GM23338 (cell line): ENCODE results near the gene DACH1. TPM values are rescaled to one million over a fixed set of nuclear protein-coding genes. Genes with fewer than 3 reads are reported as not detected.

ENCODE experiments used
- ATAC-seq: fragments of 200-7000 bp; cut with Tn5 transposase; 3 replicates; pipeline ENCODE4 v1.9.1; 2020
- DNase-seq: peaks from one replicate; pipeline ENCODE4 v3.0.0-alpha.2; 2015; ENCODE audit warnings: low spot score
- H2AFZ ChIP-seq: fragments of 200-600 bp; sonication (generic); 2 replicates; pipeline ENCODE4 v1.8.0; 2016; ENCODE audit warnings: antibody characterized with exemption, mild to moderate bottlenecking, moderate library complexity
- H3F3A ChIP-seq: fragments of 200-600 bp; sonication (generic); replicated peaks from 2 replicates; pipeline ENCODE4 v1.8.0; 2017; ENCODE audit warnings: antibody characterized with exemption, mixed run types, low read depth
- H3K27ac ChIP-seq: fragments of 200-600 bp; sonication (generic); 2 replicates; pipeline ENCODE4 v1.6.1; 2016; ENCODE audit warnings: low read depth
- H3K27me3 ChIP-seq: fragments of 200-600 bp; sonication (generic); 2 replicates; pipeline ENCODE4 v1.8.0; 2016; ENCODE audit warnings: mild to moderate bottlenecking, mixed run types, moderate library complexity; ENCODE audit not compliant: insufficient read depth
- H3K36me3 ChIP-seq: fragments of 200-600 bp; sonication (generic); 2 replicates; pipeline ENCODE4 v1.8.0; 2016; ENCODE audit warnings: mild to moderate bottlenecking; ENCODE audit not compliant: insufficient read depth
- H3K4me1 ChIP-seq: fragments of 200-600 bp; sonication (generic); 2 replicates; pipeline ENCODE4 v1.8.0; 2016; ENCODE audit warnings: mild to moderate bottlenecking, moderate library complexity; ENCODE audit not compliant: insufficient read depth
- H3K4me2 ChIP-seq: fragments of 200-600 bp; sonication (generic); 2 replicates; pipeline ENCODE4 v1.7.1; 2017; ENCODE audit warnings: mixed run types
- H3K4me3 ChIP-seq: fragments of 200-600 bp; sonication (generic); 2 replicates; pipeline ENCODE4 v1.6.1; 2016; ENCODE audit warnings: mixed run types
- H3K79me2 ChIP-seq: fragments of 200-600 bp; sonication (generic); replicated peaks from 2 replicates; pipeline ENCODE4 v1.8.0; 2017; ENCODE audit warnings: mild to moderate bottlenecking; ENCODE audit not compliant: insufficient read depth
- H3K9me2 ChIP-seq: fragments of 200-600 bp; sonication (generic); 2 replicates; pipeline ENCODE4 v1.8.0; 2017; ENCODE audit not compliant: insufficient read depth
- H4K20me1 ChIP-seq: fragments of 200-600 bp; sonication (generic); replicated peaks from 2 replicates; pipeline ENCODE4 v1.8.0; 2017; ENCODE audit warnings: mild to moderate bottlenecking; ENCODE audit not compliant: insufficient read depth
- H3K27ac Mint-ChIP-seq: 2 replicates; pipeline ENCODE4 v1.8.0; 2020; ENCODE audit warnings: inconsistent platforms, mild to moderate bottlenecking, moderate library complexity, mixed read lengths
- H3K27me3 Mint-ChIP-seq: 3 replicates; pipeline ENCODE4 v1.8.0; 2022; ENCODE audit warnings: low read depth, mild to moderate bottlenecking, moderate library complexity, mixed read lengths, inconsistent platforms; ENCODE audit not compliant: insufficient read depth, poor library complexity
- H3K36me3 Mint-ChIP-seq: 3 replicates; pipeline ENCODE4 v1.8.0; 2021; ENCODE audit warnings: low read depth, mild to moderate bottlenecking, inconsistent platforms, moderate library complexity, mixed read lengths
- H3K4me1 Mint-ChIP-seq: 3 replicates; pipeline ENCODE4 v1.8.0; 2020; ENCODE audit warnings: mild to moderate bottlenecking, inconsistent platforms, mixed read lengths
- H3K4me3 Mint-ChIP-seq: 3 replicates; pipeline ENCODE4 v1.8.0; 2021; ENCODE audit warnings: moderate library complexity, mild to moderate bottlenecking, inconsistent platforms, mixed read lengths
- H3K9me3 Mint-ChIP-seq: 3 replicates; pipeline ENCODE4 v1.8.0; 2020; ENCODE audit warnings: moderate library complexity, mild to moderate bottlenecking, inconsistent platforms, mixed read lengths
- CREB1 ChIP-seq: fragments of 250-450 bp; sonication (Bioruptor Pico); IDR thresholded peaks from 2 replicates; pipeline ENCODE4 v1.5.0; 2020; ENCODE audit warnings: low read depth, mild to moderate bottlenecking, moderate library complexity
- EZH2 ChIP-seq: fragments of 200-600 bp; sonication (generic); IDR thresholded peaks from one replicate; pipeline ENCODE4 v1.8.0; 2017; ENCODE audit warnings: antibody characterized with exemption, mild to moderate bottlenecking, low read depth; ENCODE audit not compliant: unreplicated experiment
- EZH2phosphoT487 ChIP-seq: fragments of 200-600 bp; sonication (generic); IDR thresholded peaks from one replicate; pipeline ENCODE4 v1.8.1; 2018; ENCODE audit warnings: antibody characterized with exemption; ENCODE audit not compliant: unreplicated experiment
- JUNB ChIP-seq: IDR thresholded peaks from one replicate; pipeline ENCODE4 v1.6.1; 2016; ENCODE audit warnings: antibody characterized with exemption; ENCODE audit not compliant: unreplicated experiment
- NANOG ChIP-seq: IDR thresholded peaks from 2 replicates; pipeline ENCODE4 v1.6.1; 2016; ENCODE audit warnings: antibody characterized with exemption, borderline replicate concordance
- POLR2AphosphoS5 ChIP-seq: IDR thresholded peaks from 2 replicates; pipeline ENCODE4 v1.6.1; 2016; ENCODE audit warnings: antibody characterized with exemption, low read depth
- STAT1 ChIP-seq: IDR thresholded peaks from one replicate; pipeline ENCODE4 v1.6.1; 2016; ENCODE audit warnings: antibody characterized with exemption; ENCODE audit not compliant: unreplicated experiment
- ZNF114 ChIP-seq: fragments of 250-450 bp; sonication (Bioruptor Pico); IDR thresholded peaks from 2 replicates; pipeline ENCODE4 v1.5.0; 2020; ENCODE audit warnings: mild to moderate bottlenecking, moderate library complexity
- ZNF331 ChIP-seq: fragments of 250-450 bp; sonication (Bioruptor Pico); IDR thresholded peaks from 2 replicates; pipeline ENCODE4 v1.5.0; 2020; ENCODE audit warnings: low read depth, mild to moderate bottlenecking, moderate library complexity
- polyA plus RNA-seq: library from polyadenylated mRNA; unstranded; fragments of >200 nt; fragmentation: Nextera tagmentation; extraction: Ambion mirVana; gene quantifications from 2 replicates; pipeline ENCODE4 v1.2.1, GENCODE V29; 2016
- total RNA-seq: library from RNA; depleted of rRNA; stranded (reverse); fragments of >200 nt; shearing (Covaris generic); gene quantifications from 2 replicates; pipeline ENCODE4 v1.2.3, GENCODE V29; 2014
- TF ChIP-seq, protein P1 (sequence below): IDR thresholded peaks from 2 replicates; pipeline ENCODE4 v1.6.1; 2016; ENCODE audit warnings: antibody characterized with exemption
- TF ChIP-seq, protein P2 (sequence below): IDR thresholded peaks from one replicate; pipeline ENCODE4 v1.6.1; 2018; ENCODE audit warnings: antibody characterized with exemption; ENCODE audit not compliant: unreplicated experiment
- TF ChIP-seq, protein P3 (sequence below): fragments of 250-450 bp; sonication (Bioruptor Pico); IDR thresholded peaks from 2 replicates; pipeline ENCODE4 v1.5.0; 2020; ENCODE audit warnings: mild to moderate bottlenecking, moderate library complexity
- TF ChIP-seq, protein P4 (sequence below), 2 experiments: fragments of 200-600 bp in 1 of 2; sonication (generic) in 1 of 2; conservative IDR thresholded peaks; 2 replicates each; pipeline versions ENCODE4 v1.5.1 to v1.6.1; 2016 to 2017; ENCODE audit warnings: antibody characterized with exemption in 2 of 2, low read depth in 2 of 2, mild to moderate bottlenecking in 2 of 2, moderate library complexity in 1 of 2

Gene DACH1
- total and polyA plus RNA-seq, 2 experiments from 2014 or later, result 0.45 to 0.57 TPM

DNA sequence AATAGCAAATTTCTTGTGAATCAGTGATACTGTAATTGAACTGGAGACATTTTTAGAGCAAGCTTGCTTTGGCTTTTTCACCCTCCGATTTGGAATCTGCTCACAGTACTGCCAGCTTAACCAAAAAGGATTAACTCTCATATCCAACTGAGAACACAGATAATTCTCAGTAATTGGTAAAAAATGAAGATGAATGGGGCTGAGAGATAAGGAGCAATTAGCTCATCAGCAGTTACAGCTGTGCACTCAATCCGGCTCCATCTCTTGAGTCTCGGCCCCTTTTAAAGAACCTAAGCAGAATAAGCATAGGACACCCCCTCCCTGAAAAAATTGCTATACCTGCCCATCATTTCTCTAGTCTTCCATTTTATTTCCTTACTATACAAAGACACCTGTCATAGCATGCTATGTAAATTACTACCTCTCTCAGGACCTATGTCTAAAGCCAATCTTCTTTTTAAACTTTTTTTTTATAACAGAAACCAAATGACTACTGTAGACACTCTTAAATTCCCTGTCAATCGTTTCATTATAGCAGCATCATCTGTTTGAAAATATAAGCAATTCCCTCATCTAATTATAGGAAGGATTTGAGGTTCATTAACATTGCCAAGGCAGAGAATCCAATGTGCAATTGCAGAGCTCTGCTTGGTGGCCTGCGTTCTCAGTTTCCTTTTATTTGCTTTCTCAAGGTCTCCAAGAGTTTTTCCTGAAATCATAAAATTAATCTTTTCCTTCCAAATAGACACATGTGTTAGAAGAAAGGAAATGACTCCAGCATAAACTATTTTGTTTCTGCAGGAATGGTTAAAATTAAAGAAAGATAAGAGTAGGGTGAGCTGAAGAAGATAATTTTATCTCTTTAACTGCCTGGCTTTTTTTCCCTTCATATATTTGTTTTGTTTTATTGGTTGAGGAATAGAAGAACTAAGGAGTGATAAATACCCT is 242.1 kb downstream of the DACH1 start:
- Histone ChIP-seq H3K79me2 (no peaks in the 10 kb centered on the region), H3K27ac (no peak overlapping the region), H3K36me3 (no peaks in the 10 kb centered on the region), H3K4me2 (no peak overlapping the region), H4K20me1 (no peaks in the 10 kb centered on the region), H3F3A (no peaks in the 10 kb centered on the region), H3K4me3 (no peak overlapping the region), H3K4me1 (peaks cover 19% of the 10 kb centered on the region), H2AFZ (no peak overlapping the region), H3K9me2 (no peaks in the 10 kb centered on the region), H3K27me3 (no peaks in the 10 kb centered on the region)
- H3K27me3 Mint-ChIP-seq, result no peaks in the 10 kb centered on the region
- H3K4me1 Mint-ChIP-seq, result peaks cover 32% of the 10 kb centered on the region
- H3K4me3 Mint-ChIP-seq, result no peak overlapping the region
- H3K27ac Mint-ChIP-seq, result no peak overlapping the region
- H3K9me3 Mint-ChIP-seq, result no peaks in the 10 kb centered on the region
- DNase-seq (no peak), ATAC-seq (no peak)
- H3K36me3 Mint-ChIP-seq, result no peaks in the 10 kb centered on the region
- TF ChIP-seq, protein P1, sequence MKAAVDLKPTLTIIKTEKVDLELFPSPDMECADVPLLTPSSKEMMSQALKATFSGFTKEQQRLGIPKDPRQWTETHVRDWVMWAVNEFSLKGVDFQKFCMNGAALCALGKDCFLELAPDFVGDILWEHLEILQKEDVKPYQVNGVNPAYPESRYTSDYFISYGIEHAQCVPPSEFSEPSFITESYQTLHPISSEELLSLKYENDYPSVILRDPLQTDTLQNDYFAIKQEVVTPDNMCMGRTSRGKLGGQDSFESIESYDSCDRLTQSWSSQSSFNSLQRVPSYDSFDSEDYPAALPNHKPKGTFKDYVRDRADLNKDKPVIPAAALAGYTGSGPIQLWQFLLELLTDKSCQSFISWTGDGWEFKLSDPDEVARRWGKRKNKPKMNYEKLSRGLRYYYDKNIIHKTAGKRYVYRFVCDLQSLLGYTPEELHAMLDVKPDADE, result no peak
- TF ChIP-seq, protein P2, sequence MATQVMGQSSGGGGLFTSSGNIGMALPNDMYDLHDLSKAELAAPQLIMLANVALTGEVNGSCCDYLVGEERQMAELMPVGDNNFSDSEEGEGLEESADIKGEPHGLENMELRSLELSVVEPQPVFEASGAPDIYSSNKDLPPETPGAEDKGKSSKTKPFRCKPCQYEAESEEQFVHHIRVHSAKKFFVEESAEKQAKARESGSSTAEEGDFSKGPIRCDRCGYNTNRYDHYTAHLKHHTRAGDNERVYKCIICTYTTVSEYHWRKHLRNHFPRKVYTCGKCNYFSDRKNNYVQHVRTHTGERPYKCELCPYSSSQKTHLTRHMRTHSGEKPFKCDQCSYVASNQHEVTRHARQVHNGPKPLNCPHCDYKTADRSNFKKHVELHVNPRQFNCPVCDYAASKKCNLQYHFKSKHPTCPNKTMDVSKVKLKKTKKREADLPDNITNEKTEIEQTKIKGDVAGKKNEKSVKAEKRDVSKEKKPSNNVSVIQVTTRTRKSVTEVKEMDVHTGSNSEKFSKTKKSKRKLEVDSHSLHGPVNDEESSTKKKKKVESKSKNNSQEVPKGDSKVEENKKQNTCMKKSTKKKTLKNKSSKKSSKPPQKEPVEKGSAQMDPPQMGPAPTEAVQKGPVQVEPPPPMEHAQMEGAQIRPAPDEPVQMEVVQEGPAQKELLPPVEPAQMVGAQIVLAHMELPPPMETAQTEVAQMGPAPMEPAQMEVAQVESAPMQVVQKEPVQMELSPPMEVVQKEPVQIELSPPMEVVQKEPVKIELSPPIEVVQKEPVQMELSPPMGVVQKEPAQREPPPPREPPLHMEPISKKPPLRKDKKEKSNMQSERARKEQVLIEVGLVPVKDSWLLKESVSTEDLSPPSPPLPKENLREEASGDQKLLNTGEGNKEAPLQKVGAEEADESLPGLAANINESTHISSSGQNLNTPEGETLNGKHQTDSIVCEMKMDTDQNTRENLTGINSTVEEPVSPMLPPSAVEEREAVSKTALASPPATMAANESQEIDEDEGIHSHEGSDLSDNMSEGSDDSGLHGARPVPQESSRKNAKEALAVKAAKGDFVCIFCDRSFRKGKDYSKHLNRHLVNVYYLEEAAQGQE, result no peak
- TF ChIP-seq NANOG (no peak), EZH2phosphoT487 (no peak), STAT1 (no peak), JUNB (no peak), CREB1 (no peak), ZNF331 (CRISPR knock-in tag) (no peak), EZH2 (no peak), POLR2AphosphoS5 (no peak), ZNF114 (CRISPR knock-in tag) (no peak)
- TF ChIP-seq, protein P3, sequence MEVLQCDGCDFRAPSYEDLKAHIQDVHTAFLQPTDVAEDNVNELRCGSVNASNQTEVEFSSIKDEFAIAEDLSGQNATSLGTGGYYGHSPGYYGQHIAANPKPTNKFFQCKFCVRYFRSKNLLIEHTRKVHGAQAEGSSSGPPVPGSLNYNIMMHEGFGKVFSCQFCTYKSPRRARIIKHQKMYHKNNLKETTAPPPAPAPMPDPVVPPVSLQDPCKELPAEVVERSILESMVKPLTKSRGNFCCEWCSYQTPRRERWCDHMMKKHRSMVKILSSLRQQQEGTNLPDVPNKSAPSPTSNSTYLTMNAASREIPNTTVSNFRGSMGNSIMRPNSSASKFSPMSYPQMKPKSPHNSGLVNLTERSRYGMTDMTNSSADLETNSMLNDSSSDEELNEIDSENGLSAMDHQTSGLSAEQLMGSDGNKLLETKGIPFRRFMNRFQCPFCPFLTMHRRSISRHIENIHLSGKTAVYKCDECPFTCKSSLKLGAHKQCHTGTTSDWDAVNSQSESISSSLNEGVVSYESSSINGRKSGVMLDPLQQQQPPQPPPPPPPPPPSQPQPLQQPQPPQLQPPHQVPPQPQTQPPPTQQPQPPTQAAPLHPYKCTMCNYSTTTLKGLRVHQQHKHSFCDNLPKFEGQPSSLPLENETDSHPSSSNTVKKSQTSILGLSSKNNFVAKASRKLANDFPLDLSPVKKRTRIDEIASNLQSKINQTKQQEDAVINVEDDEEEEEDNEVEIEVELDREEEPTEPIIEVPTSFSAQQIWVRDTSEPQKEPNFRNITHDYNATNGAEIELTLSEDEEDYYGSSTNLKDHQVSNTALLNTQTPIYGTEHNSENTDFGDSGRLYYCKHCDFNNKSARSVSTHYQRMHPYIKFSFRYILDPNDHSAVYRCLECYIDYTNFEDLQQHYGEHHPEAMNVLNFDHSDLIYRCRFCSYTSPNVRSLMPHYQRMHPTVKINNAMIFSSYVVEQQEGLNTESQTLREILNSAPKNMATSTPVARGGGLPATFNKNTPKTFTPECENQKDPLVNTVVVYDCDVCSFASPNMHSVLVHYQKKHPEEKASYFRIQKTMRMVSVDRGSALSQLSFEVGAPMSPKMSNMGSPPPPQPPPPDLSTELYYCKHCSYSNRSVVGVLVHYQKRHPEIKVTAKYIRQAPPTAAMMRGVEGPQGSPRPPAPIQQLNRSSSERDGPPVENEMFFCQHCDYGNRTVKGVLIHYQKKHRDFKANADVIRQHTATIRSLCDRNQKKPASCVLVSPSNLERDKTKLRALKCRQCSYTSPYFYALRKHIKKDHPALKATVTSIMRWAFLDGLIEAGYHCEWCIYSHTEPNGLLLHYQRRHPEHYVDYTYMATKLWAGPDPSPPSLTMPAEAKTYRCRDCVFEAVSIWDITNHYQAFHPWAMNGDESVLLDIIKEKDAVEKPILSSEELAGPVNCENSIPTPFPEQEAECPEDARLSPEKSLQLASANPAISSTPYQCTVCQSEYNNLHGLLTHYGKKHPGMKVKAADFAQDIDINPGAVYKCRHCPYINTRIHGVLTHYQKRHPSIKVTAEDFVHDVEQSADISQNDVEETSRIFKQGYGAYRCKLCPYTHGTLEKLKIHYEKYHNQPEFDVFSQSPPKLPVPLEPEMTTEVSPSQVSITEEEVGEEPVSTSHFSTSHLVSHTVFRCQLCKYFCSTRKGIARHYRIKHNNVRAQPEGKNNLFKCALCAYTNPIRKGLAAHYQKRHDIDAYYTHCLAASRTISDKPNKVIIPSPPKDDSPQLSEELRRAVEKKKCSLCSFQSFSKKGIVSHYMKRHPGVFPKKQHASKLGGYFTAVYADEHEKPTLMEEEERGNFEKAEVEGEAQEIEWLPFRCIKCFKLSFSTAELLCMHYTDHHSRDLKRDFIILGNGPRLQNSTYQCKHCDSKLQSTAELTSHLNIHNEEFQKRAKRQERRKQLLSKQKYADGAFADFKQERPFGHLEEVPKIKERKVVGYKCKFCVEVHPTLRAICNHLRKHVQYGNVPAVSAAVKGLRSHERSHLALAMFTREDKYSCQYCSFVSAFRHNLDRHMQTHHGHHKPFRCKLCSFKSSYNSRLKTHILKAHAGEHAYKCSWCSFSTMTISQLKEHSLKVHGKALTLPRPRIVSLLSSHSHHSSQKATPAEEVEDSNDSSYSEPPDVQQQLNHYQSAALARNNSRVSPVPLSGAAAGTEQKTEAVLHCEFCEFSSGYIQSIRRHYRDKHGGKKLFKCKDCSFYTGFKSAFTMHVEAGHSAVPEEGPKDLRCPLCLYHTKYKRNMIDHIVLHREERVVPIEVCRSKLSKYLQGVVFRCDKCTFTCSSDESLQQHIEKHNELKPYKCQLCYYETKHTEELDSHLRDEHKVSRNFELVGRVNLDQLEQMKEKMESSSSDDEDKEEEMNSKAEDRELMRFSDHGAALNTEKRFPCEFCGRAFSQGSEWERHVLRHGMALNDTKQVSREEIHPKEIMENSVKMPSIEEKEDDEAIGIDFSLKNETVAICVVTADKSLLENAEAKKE (CRISPR knock-in tag), result no peak
- TF ChIP-seq, protein P4, sequence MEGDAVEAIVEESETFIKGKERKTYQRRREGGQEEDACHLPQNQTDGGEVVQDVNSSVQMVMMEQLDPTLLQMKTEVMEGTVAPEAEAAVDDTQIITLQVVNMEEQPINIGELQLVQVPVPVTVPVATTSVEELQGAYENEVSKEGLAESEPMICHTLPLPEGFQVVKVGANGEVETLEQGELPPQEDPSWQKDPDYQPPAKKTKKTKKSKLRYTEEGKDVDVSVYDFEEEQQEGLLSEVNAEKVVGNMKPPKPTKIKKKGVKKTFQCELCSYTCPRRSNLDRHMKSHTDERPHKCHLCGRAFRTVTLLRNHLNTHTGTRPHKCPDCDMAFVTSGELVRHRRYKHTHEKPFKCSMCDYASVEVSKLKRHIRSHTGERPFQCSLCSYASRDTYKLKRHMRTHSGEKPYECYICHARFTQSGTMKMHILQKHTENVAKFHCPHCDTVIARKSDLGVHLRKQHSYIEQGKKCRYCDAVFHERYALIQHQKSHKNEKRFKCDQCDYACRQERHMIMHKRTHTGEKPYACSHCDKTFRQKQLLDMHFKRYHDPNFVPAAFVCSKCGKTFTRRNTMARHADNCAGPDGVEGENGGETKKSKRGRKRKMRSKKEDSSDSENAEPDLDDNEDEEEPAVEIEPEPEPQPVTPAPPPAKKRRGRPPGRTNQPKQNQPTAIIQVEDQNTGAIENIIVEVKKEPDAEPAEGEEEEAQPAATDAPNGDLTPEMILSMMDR (conservative IDR thresholded peaks at IDR 0.05; ENCODE audit: low read depth in 2 of 2), result no peak
